CD8-positive, alpha-beta memory T cell (primary cell): ENCODE results near the gene ELAVL1. TPM values are rescaled to one million over a fixed set of nuclear protein-coding genes. Genes with fewer than 3 reads are reported as not detected.
A peak's percentile ranks its signal among the peaks of the same experiment; 100 is the strongest.

Experiments used
- CTCF ChIA-PET: fragments of 350-600 bp; sonication (Branson Sonifier 250); formaldehyde crosslinking; loops from one replicate; lab custom pipeline; 2021; ENCODE audit warnings: antibody characterized with exemption; lab: Charles Lee
- POLR2A ChIA-PET: fragments of 350-600 bp; sonication (Branson Sonifier 250); formaldehyde crosslinking; loops from one replicate; lab custom pipeline; 2021; ENCODE audit warnings: antibody characterized with exemption; lab: Charles Lee
- DNase-seq, 5 donors: peaks; one replicate each; pipeline versions ENCODE4 v3.0.0 to v3.0.0-alpha.2; 2020 to 2022; ENCODE audit warnings: mixed read lengths in 1 of 5
- H3K27ac ChIP-seq: one replicate; pipeline ENCODE4 v1.7.0; 2013; ENCODE audit warnings: low read depth, mild to moderate bottlenecking, low read length, moderate library complexity
- H3K27me3 ChIP-seq: 2 replicates; pipeline ENCODE4 v1.7.0; 2013; ENCODE audit warnings: low read length, mild to moderate bottlenecking; ENCODE audit not compliant: insufficient read depth, poor library complexity, severe bottlenecking
- H3K36me3 ChIP-seq: 2 replicates; pipeline ENCODE4 v1.7.0; 2013; ENCODE audit warnings: mild to moderate bottlenecking, low read length, moderate library complexity; ENCODE audit not compliant: insufficient read depth
- H3K4me1 ChIP-seq: 2 replicates; pipeline ENCODE4 v1.7.0; 2013; ENCODE audit warnings: mild to moderate bottlenecking, low read length, moderate library complexity; ENCODE audit not compliant: insufficient read depth
- H3K4me3 ChIP-seq: 2 replicates; pipeline ENCODE4 v1.7.0; 2013; ENCODE audit warnings: mild to moderate bottlenecking, low read length
- H3K9me3 ChIP-seq: 2 replicates; pipeline ENCODE4 v1.7.0; 2013; ENCODE audit warnings: mild to moderate bottlenecking, low read length
- H3K27ac Mint-ChIP-seq, 8 donors: one replicate each; pipeline ENCODE4 v1.8.0; 2020 to 2021; ENCODE audit warnings: mixed read lengths in 8 of 8, mild to moderate bottlenecking in 6 of 8, inconsistent platforms in 3 of 8, moderate library complexity in 3 of 8
- H3K27me3 Mint-ChIP-seq, 2 donors: one replicate each; pipeline ENCODE4 v1.8.0; 2020 to 2021; ENCODE audit warnings: mixed read lengths in 2 of 2, mild to moderate bottlenecking in 1 of 2, moderate library complexity in 1 of 2
- H3K36me3 Mint-ChIP-seq, 3 donors: one replicate each; pipeline ENCODE4 v1.8.0; 2020 to 2021; ENCODE audit warnings: mixed read lengths in 3 of 3, inconsistent platforms in 1 of 3, mild to moderate bottlenecking in 1 of 3
- H3K4me1 Mint-ChIP-seq, 3 donors: one replicate each; pipeline ENCODE4 v1.8.0; 2020 to 2021; ENCODE audit warnings: mixed read lengths in 3 of 3, inconsistent platforms in 1 of 3, mild to moderate bottlenecking in 1 of 3
- H3K4me3 Mint-ChIP-seq, 7 donors: one replicate each; pipeline ENCODE4 v1.8.0; 2020 to 2021; ENCODE audit warnings: mixed read lengths in 7 of 7, mild to moderate bottlenecking in 6 of 7, moderate library complexity in 4 of 7, inconsistent platforms in 2 of 7
- H3K9me3 Mint-ChIP-seq, 5 donors: one replicate each; pipeline ENCODE4 v1.8.0; 2020 to 2022; ENCODE audit warnings: mixed read lengths in 5 of 5, mild to moderate bottlenecking in 3 of 5, moderate library complexity in 2 of 5, inconsistent platforms in 1 of 5
- polyA plus RNA-seq: library from polyadenylated mRNA; unstranded; fragments of 300-500 nt; fragmentation: Illumina TruSeq; gene quantifications from one replicate; pipeline ENCODE4 v1.2.3, GENCODE V29; 2021
- total RNA-seq, 2 experiments: library from RNA; stranded (reverse); gene quantifications; one replicate each; pipeline ENCODE4 v1.2.3, GENCODE V29; 2021

The ELAVL1 gene
- total and polyA plus RNA-seq, 3 experiments from 2014 or later, result 63.3 to 164 (median 156) TPM

DNA sequence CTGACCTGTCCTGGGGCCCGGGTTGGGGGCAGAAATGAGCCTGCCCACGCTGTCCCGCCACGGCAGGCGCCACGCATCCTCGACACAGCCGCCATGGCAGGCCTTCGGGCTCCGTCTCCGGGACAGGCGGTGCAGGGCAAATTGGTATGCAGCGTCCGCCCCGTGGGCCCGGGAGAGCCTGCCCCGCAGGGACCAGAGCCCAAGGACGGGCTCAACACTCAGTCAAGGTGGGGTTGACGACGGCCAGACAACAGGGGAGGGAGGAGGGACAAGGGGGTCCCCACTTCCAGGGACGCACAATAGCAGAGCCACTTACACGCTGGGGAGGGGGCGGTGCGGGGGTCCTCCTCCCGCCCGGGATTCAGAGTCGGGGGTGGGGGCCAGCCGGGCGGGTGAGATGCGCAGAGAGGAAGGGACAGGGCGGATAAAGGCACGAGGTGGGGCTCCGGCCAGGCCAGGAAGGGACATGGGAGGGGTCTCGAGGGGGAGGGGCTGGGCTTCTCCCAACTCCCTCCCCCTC, 80.7 kb downstream of the ELAVL1 start:
- no peak overlapping the region for H3K4me3 Mint-ChIP-seq
- Histone ChIP-seq H3K27ac (no peak overlapping the region), H3K4me1 (peaks cover 24% of the 10 kb centered on the region), H3K9me3 (no peaks in the 10 kb centered on the region), H3K27me3 (no peaks in the 10 kb centered on the region), H3K36me3 (no peaks in the 10 kb centered on the region), H3K4me3 (no peak overlapping the region)
- ChIA-PET POLR2A (interaction anchor here (0.6 kb wide), 1 partner anchor 20 kb away, joined by 3 read pairs; no protein-coding TSS in a partner anchor), CTCF (interaction anchor here (1.0 kb wide), 1 partner anchor 19 kb away, joined by 5 read pairs; the partner anchor contains the start of gene TIMM44)
- peaks cover 22 to 53% (median 30%) of the 10 kb centered on the region in 3 donors for H3K4me1 Mint-ChIP-seq
- H3K27ac Mint-ChIP-seq, result peak overlapping the region in 1 of 8 donors; percentile 60
- H3K9me3 Mint-ChIP-seq, result peaks cover 0 to 2% (median 0%) of the 10 kb centered on the region in 5 donors
- DNase-seq, result no peak
- H3K27me3 Mint-ChIP-seq, result peaks cover 2 to 6% of the 10 kb centered on the region in 2 donors
- H3K36me3 Mint-ChIP-seq, result peaks cover 0 to 13% (median 0%) of the 10 kb centered on the region in 3 donors

DNA sequence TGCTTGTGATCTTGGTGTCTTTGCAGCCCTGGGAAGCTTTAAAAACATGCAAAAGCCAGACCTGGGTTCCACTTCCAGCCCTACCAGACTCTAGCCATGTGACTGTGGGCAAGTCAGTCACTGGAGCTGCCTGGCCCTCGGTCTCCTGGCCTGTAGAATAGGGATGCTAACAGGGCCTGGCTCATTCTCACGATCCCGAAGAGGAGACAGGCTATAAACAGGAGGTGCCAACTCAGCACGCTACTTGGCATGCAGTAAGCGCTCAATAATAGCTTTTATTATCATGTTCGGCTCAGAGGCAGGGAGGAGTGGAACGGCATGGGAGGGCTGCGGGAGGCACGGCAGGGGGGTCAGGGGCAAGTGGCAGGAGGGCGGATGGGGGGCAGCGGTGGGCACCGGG, 81.2 kb downstream of the ELAVL1 start:
- peak overlapping the region in 4 of 7 donors; percentile 31 to 61 (median 55) for H3K4me3 Mint-ChIP-seq

DNA sequence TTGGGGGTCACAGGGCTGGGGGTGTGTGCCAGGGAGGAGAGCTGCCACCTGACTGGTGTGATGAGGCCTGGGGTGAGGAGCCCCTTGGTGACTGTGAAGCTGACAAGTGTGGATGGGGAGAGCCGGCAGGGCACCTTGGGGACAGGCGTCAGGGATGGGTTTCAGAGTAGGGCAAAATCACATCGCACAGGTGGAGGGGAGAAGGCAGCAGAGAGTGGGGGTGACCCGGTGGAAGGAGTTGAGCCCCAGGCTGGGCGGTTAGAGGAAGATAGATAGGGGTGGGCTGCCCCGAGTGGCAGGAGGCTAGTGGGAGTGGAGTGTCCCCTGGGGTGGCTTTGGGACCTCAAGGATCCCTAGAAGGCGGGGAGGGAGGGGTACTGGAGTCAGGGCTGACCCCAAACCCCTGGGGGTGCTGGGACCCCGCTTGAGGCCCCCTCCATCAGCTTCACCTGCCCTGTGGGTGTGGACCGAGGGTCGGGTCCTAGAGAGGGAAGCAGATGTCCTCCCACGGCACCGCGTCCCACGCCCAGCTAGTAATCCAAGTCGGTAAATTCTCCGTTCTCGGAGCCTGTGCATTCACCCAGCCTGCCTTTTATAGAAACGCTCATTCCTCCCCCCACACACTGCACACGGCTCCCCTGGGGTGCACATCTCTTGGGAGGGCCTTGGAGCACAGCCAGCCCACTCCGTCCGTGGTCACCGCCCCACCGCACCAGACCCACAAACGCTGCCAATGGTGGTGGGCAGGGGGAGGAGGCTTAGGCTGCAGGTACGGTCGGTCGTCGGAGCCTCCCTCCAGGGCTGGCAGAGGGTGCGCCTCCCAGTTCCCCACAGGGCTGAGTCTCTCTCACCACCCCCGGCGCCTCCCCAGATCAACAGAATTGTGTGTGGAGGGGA, 81.9 kb downstream of the ELAVL1 start:
- Mint-ChIP-seq H3K9me3 (peaks cover 0 to 2% (median 0%) of the 10 kb centered on the region in 5 donors), H3K36me3 (peaks cover 0 to 13% (median 0%) of the 10 kb centered on the region in 3 donors), H3K27me3 (peaks cover 6 to 9% of the 10 kb centered on the region in 2 donors), H3K27ac (peak overlapping the region in 3 of 8 donors; percentile 11 to 64 (median 14)), H3K4me1 (peaks cover 22 to 48% (median 22%) of the 10 kb centered on the region in 3 donors), H3K4me3 (peak overlapping the region in 5 of 7 donors; percentile 14 to 44 (median 40))
- no peak for DNase-seq
- Histone ChIP-seq H3K27me3 (peaks cover 5% of the 10 kb centered on the region), H3K9me3 (no peaks in the 10 kb centered on the region), H3K27ac (no peak overlapping the region), H3K36me3 (no peaks in the 10 kb centered on the region), H3K4me3 (no peak overlapping the region), H3K4me1 (peaks cover 29% of the 10 kb centered on the region)
- ChIA-PET POLR2A (interaction anchor here (0.6 to 1.1 kb wide), 2 partner anchors 19 to 20 kb away, joined by 3 read pairs; partner anchors contain the start of gene TIMM44), CTCF (interaction anchor here (1.0 to 8.3 kb wide), 3 partner anchors 21 to 69 kb away, joined by 5 to 37 read pairs (median 5); partner anchors contain the start of gene TIMM44)

More for the DNA sequence above, 81.2 kb downstream of the ELAVL1 start:
- ChIA-PET CTCF (interaction anchor here (1.0 to 1.7 kb wide), 2 partner anchors 20 to 70 kb away, joined by 5 read pairs; partner anchors contain the start of gene TIMM44), POLR2A (interaction anchor here (0.6 to 1.1 kb wide), 2 partner anchors 19 to 20 kb away, joined by 3 read pairs; partner anchors contain the start of gene TIMM44)
- H3K36me3 ChIP-seq, result no peaks in the 10 kb centered on the region
- H3K27ac ChIP-seq, result no peak overlapping the region
- no peak for DNase-seq
- no peak overlapping the region for H3K27ac Mint-ChIP-seq
- H3K27me3 Mint-ChIP-seq, result peaks cover 5 to 8% of the 10 kb centered on the region in 2 donors
- no peaks in the 10 kb centered on the region for H3K27me3 ChIP-seq
- peaks cover 26 to 53% (median 29%) of the 10 kb centered on the region in 3 donors for H3K4me1 Mint-ChIP-seq
- peaks cover 29% of the 10 kb centered on the region for H3K4me1 ChIP-seq
- no peaks in the 10 kb centered on the region for H3K9me3 ChIP-seq
- no peak overlapping the region for H3K4me3 ChIP-seq
- peaks cover 0 to 2% (median 0%) of the 10 kb centered on the region in 5 donors for H3K9me3 Mint-ChIP-seq
- H3K36me3 Mint-ChIP-seq, result peaks cover 0 to 13% (median 0%) of the 10 kb centered on the region in 3 donors

DNA sequence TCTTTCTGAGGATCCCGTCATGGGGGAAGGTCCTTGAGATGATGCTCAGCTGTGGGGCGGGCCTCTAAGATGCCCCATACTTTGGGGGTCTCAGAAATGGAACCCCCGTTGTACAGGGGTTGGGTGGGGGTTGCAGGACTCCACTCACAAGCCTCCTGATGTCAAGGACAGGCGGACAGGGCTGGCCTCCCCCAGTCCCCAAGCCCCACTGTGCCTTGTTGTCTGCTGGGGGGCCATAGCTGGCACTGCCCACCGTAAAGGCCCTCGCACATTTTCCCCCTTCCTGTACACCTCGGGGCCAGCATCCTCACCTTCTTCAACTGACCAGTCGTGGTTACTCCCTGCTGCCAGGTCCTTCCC, 82.6 kb downstream of the ELAVL1 start:
- H3K27ac Mint-ChIP-seq, result no peak overlapping the region
- ChIA-PET CTCF (interaction anchor here (1.7 to 8.3 kb wide), 2 partner anchors 54 to 69 kb away, joined by 5 to 37 read pairs; no protein-coding TSS in a partner anchor), POLR2A (no interaction called here)
- peaks cover 21 to 54% (median 25%) of the 10 kb centered on the region in 3 donors for H3K4me1 Mint-ChIP-seq
- H3K36me3 Mint-ChIP-seq, result peaks cover 0 to 13% (median 0%) of the 10 kb centered on the region in 3 donors
- H3K9me3 Mint-ChIP-seq, result no peaks in the 10 kb centered on the region
- H3K27me3 Mint-ChIP-seq, result peaks cover 13 to 16% of the 10 kb centered on the region in 2 donors
- Histone ChIP-seq H3K27ac (no peak overlapping the region), H3K9me3 (no peaks in the 10 kb centered on the region), H3K36me3 (no peaks in the 10 kb centered on the region), H3K27me3 (peaks cover 5% of the 10 kb centered on the region), H3K4me1 (peaks cover 34% of the 10 kb centered on the region), H3K4me3 (no peak overlapping the region)
- peak overlapping the region in 3 of 7 donors; percentile 14 to 44 (median 36) for H3K4me3 Mint-ChIP-seq
- DNase-seq, result no peak

DNA sequence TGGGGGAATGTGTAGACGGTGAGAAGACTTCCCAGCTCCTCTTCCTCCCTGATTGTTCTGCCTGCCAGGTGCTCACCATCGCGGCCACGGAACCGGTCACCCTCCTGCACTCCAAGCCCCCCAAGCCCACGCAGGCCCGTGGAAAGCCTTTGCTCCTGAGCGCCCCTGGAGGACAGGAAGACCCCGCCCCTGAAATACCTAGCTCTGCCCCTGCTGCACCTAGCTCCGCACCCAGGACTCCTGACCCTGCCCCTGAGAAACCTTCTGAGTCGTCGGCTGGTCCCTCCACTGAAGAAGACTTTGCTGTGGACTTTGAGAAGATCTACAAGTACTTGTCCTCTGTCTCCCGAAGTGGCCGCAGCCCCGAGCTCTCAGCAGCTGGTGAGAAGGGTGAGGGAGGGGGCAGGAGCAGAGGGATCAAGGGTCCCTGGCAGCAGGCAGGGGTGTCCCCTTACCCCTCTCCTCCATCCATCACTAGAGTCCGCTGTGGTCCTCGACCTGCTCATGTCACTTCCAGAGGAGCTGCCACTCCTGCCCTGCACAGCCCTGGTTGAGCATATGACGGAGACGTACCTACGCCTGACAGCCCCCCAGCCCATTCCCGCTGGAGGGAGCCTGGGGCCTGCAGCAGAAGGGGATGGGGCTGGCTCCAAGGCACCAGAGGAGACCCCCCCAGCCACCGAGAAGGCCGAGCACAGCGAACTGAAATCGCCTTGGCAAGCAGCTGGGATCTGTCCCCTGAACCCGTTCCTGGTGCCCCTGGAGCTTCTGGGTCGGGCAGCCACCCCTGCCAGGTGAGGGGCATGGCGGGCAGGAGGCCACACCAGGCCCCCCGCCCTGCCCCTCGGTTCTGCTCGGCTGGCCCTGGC, 83.2 kb downstream of the ELAVL1 start:
- peaks cover 21 to 57% (median 25%) of the 10 kb centered on the region in 3 donors for H3K4me1 Mint-ChIP-seq
- Histone ChIP-seq H3K4me3 (peak overlapping the region; percentile 81), H3K36me3 (no peaks in the 10 kb centered on the region), H3K4me1 (peaks cover 36% of the 10 kb centered on the region), H3K9me3 (no peaks in the 10 kb centered on the region), H3K27ac (no peak overlapping the region), H3K27me3 (peaks cover 8% of the 10 kb centered on the region)
- ChIA-PET POLR2A (interaction anchor here (3.0 kb wide), 1 partner anchor 21 kb away, joined by 42 read pairs; the partner anchor contains the start of gene TIMM44), CTCF (interaction anchor here (1.1 to 8.3 kb wide), 5 partner anchors 19 to 68 kb away, joined by 3 to 41 read pairs (median 11); partner anchors contain the start of genes MAP2K7 and TIMM44)
- H3K36me3 Mint-ChIP-seq, result peaks cover 0 to 13% (median 0%) of the 10 kb centered on the region in 3 donors
- H3K27me3 Mint-ChIP-seq, result peaks cover 14 to 16% of the 10 kb centered on the region in 2 donors
- DNase-seq, result no peak
- peak overlapping the region in 1 of 8 donors; percentile 81 for H3K27ac Mint-ChIP-seq
- H3K4me3 Mint-ChIP-seq, result peak overlapping the region in 5 of 7 donors; percentile 34 to 76 (median 49)
- H3K9me3 Mint-ChIP-seq, result no peaks in the 10 kb centered on the region

DNA sequence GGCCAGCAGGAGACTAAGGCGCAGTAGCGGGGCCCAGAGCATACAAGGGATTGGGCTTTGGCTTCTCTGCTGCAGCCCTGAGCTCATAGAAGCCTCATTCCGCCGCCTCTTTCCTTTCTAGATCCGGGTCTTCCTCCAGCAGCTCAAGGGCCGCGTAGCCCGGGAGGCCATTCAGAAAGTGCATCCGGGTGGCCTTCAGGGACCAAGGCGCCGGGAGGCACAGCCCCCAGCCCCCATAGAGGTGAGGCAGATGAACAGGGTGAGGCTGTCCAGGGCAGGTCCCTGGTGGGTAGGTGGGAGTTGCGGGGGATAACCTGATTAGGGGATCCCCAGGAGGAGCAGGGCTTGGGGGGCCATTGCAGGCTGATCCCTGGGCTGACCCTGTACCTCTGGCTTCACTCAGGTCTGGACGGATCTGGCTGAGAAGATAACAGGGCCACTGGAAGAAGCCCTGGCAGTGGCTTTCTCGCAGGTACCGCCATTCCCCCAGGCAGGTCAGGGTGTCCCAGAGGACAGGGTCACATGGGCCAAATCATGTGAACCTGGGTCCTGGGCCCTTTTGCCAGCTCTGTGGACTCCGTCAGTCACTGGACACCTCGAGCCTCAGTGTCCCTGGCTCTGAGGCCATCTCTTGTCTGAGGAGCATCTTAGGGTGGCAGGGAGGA, 84.0 kb downstream of the ELAVL1 start:
- Mint-ChIP-seq H3K9me3 (no peaks in the 10 kb centered on the region), H3K36me3 (peaks cover 0 to 13% (median 0%) of the 10 kb centered on the region in 3 donors), H3K4me1 (peaks cover 25 to 60% (median 28%) of the 10 kb centered on the region in 3 donors), H3K27me3 (peaks cover 16 to 20% of the 10 kb centered on the region in 2 donors), H3K27ac (peak overlapping the region; percentile 85 to 97 (median 92)), H3K4me3 (peak overlapping the region; percentile 84 to 95 (median 86))
- H3K27me3 ChIP-seq, result peaks cover 11% of the 10 kb centered on the region
- H3K9me3 ChIP-seq, result no peaks in the 10 kb centered on the region
- H3K27ac ChIP-seq, result peak overlapping the region; percentile 68
- peak overlapping the region; percentile 81 for H3K4me3 ChIP-seq
- ChIA-PET CTCF (interaction anchor here (1.1 to 8.3 kb wide), 7 partner anchors 18 to 1150 kb away, joined by 3 to 41 read pairs (median 3); partner anchors contain the start of genes MAP2K7 and TIMM44), POLR2A (interaction anchor here (0.5 to 3.0 kb wide), 6 partner anchors 8 to 292 kb away, joined by 3 to 42 read pairs (median 6); partner anchors contain the start of genes PET100 and TIMM44)
- H3K36me3 ChIP-seq, result no peaks in the 10 kb centered on the region
- no peak for DNase-seq
- peaks cover 39% of the 10 kb centered on the region for H3K4me1 ChIP-seq
